GM12878 (cell line): ENCODE results near the gene PPP1R37. TPM values are rescaled to one million over a fixed set of nuclear protein-coding genes. Genes with fewer than 3 reads are reported as not detected.

Experiments
- ATAC-seq: fragments of 200-7000 bp; cut with Tn5 transposase; 3 replicates; pipeline ENCODE4 v1.9.1; 2020; ENCODE audit warnings: mild to moderate bottlenecking, moderate library complexity
- BruUV-seq: library from RNA; stranded (reverse); fragments of 400-500 nt; replicated peaks from 2 replicates; lab custom pipeline; 2021; lab: Mats Ljungman, UMichigan
- CTCF ChIA-PET: fragments of 300-600 bp; sonication (Branson Sonifier 250); formaldehyde crosslinking; extraction: SDS; loops from one replicate; lab custom pipeline; 2021; ENCODE audit warnings: inconsistent platforms; lab: Yijun Ruan, JAX
- POLR2A ChIA-PET: fragments of 350-600 bp; formaldehyde crosslinking; extraction: SDS; loops from one replicate; lab custom pipeline; 2021; ENCODE audit warnings: inconsistent platforms; lab: Charles Lee
- RAD21 ChIA-PET: fragments of 300-600 bp; sonication (Branson Sonifier 250); formaldehyde crosslinking; loops from one replicate; lab custom pipeline; 2023; ENCODE audit warnings: antibody characterized with exemption; ENCODE audit not compliant: unreplicated experiment; lab: Charles Lee
- SMC1A ChIA-PET: fragments of 300-600 bp; sonication (Branson Sonifier 250); formaldehyde crosslinking; loops from one replicate; lab custom pipeline; 2023; ENCODE audit not compliant: unreplicated experiment, uncharacterized antibody; lab: Charles Lee
- DNase-seq: peaks from one replicate; pipeline ENCODE4 v3.0.0-alpha.2; 2011; ENCODE audit warnings: low read depth, low spot score
- FAIRE-seq: peaks from 3 replicates; lab custom pipeline; 2011; peaks lifted over from hg19 to GRCh38; lab: Jason Lieb, UNC
- H2AFZ ChIP-seq: 2 replicates; pipeline ENCODE4 v1.6.0; 2011; ENCODE audit warnings: low read depth, low read length, control low read depth; ENCODE audit not compliant: control insufficient read depth
- H3K27ac ChIP-seq: 2 replicates; pipeline ENCODE4 v1.5.1; 2011; ENCODE audit warnings: control low read depth; ENCODE audit not compliant: control insufficient read depth, insufficient read depth
- H3K27me3 ChIP-seq, 2 experiments: replicated peaks in 1 of 2; 2 replicates each; pipeline versions ENCODE4 v1.6.0 to v1.6.1; 2011; ENCODE audit warnings: low read length in 1 of 2; ENCODE audit not compliant: control insufficient read depth in 2 of 2, insufficient read depth in 2 of 2
- H3K36me3 ChIP-seq, 2 experiments: 2 replicates each; pipeline ENCODE4 v1.5.1; 2011; ENCODE audit warnings: low read length in 1 of 2; ENCODE audit not compliant: control insufficient read depth in 2 of 2, insufficient read depth in 2 of 2
- H3K4me1 ChIP-seq: 2 replicates; pipeline ENCODE4 v1.6.1; 2011; ENCODE audit warnings: mild to moderate bottlenecking, low read length, moderate library complexity, mixed read lengths; ENCODE audit not compliant: control insufficient read depth, insufficient read depth
- H3K4me2 ChIP-seq: 2 replicates; pipeline ENCODE4 v1.6.0; 2011; ENCODE audit warnings: control low read depth; ENCODE audit not compliant: control insufficient read depth, insufficient read depth
- H3K4me3 ChIP-seq: fragments of 200-600 bp; sonication (generic); 2 replicates; pipeline ENCODE4 v1.5.1; 2016
- H3K79me2 ChIP-seq: 2 replicates; pipeline ENCODE4 v1.6.0; 2011; ENCODE audit warnings: low read length; ENCODE audit not compliant: control insufficient read depth, insufficient read depth
- H3K9ac ChIP-seq: 2 replicates; pipeline ENCODE4 v1.8.0; 2011; ENCODE audit warnings: low read length, control low read depth, mixed read lengths; ENCODE audit not compliant: control insufficient read depth, insufficient read depth
- H3K9me3 ChIP-seq: replicated peaks from 3 replicates; pipeline ENCODE4 v1.5.1; 2011; ENCODE audit warnings: mild to moderate bottlenecking, low read length; ENCODE audit not compliant: control insufficient read depth, insufficient read depth
- H4K20me1 ChIP-seq: 2 replicates; pipeline ENCODE4 v1.6.0; 2011; ENCODE audit not compliant: control insufficient read depth, insufficient read depth
- ATF3 ChIP-seq: IDR thresholded peaks from 2 replicates; pipeline ENCODE4 v1.6.1; 2011; ENCODE audit warnings: low read depth, mild to moderate bottlenecking, low read length, moderate library complexity, borderline replicate concordance; ENCODE audit errors: extremely low read depth
- BRCA1 ChIP-seq: IDR thresholded peaks from 2 replicates; pipeline ENCODE4 v1.6.1; 2011; ENCODE audit warnings: low read depth, low read length, improper control_type of control experiment
- DPF2 ChIP-seq: fragments of 450-650 bp; IDR thresholded peaks from 2 replicates; pipeline ENCODE4 v1.6.1; 2017; ENCODE audit warnings: mild to moderate bottlenecking
- IKZF1 ChIP-seq: fragments of 450-650 bp; conservative IDR thresholded peaks from 2 replicates; pipeline ENCODE4 v1.6.1; 2017; ENCODE audit warnings: antibody characterized with exemption, mild to moderate bottlenecking
- JUNB ChIP-seq: IDR thresholded peaks from 2 replicates; pipeline ENCODE4 v1.6.1; 2016; ENCODE audit warnings: antibody characterized with exemption, mild to moderate bottlenecking
- KDM1A ChIP-seq: fragments of 200-600 bp; sonication (generic); IDR thresholded peaks from 2 replicates; pipeline ENCODE4 v1.6.1; 2016; ENCODE audit warnings: borderline replicate concordance
- NBN ChIP-seq: fragments of 450-650 bp; IDR thresholded peaks from 2 replicates; pipeline ENCODE4 v1.6.1; 2016
- NKRF ChIP-seq: fragments of 450-650 bp; conservative IDR thresholded peaks from 2 replicates; pipeline ENCODE4 v1.6.1; 2017; ENCODE audit warnings: mild to moderate bottlenecking, moderate library complexity
- SPI1 ChIP-seq: IDR thresholded peaks from 2 replicates; pipeline ENCODE4 v1.6.1; 2011; ENCODE audit warnings: low read depth, mild to moderate bottlenecking, low read length, moderate library complexity, borderline replicate concordance; ENCODE audit not compliant: insufficient read depth
- WGBS: methylation state at CpG from one replicate; pipeline ENCODE4 v1.1.6; 2016; ENCODE audit warnings: low lambda C conversion rate; ENCODE audit not compliant: insufficient replicate concordance, insufficient coverage; ENCODE audit errors: missing lambda C conversion rate; 5-methylcytosine and 5-hydroxymethylcytosine counted together
- in situ Hi-C: fragments of 300-500 bp; cut with MboI; formaldehyde crosslinking; loops from 9 replicates; pipeline ENCODE4 v1.14.3; 2018; ENCODE audit warnings: mixed read lengths
- intact Hi-C: fragments of 100-400 bp; cut with micrococcal nuclease; formaldehyde crosslinking; loops from one replicate; pipeline ENCODE4 v1.14.2; 2022; ENCODE audit not compliant: unreplicated experiment
- polyA plus RNA-seq, 11 experiments: library from polyadenylated mRNA; depleted of rRNA in 4 of 11; unstranded in 6 of 11; stranded (reverse) in 5 of 11; fragments of >200 nt; fragmentation: Nextera tagmentation in 4 of 11; fragmentation: Illumina TruSeq in 1 of 11; extraction: Ambion mirVana in 4 of 11; extraction: Trizol in 1 of 11; gene quantifications; 1 replicate in 1 of 11; 2 replicates in 10 of 11; pipeline versions ENCODE4 v1.2.1 to v1.2.3, GENCODE V29; 2011 to 2016; ENCODE audit warnings: inconsistent platforms in 2 of 11, missing spikeins in 2 of 11, low read depth in 1 of 11
- total RNA-seq, 4 experiments: library from RNA; depleted of rRNA in 3 of 4; stranded (reverse); fragments of >200 nt in 3 of 4; fragmentation: Illumina TruSeq in 1 of 4; extraction: Trizol in 1 of 4; gene quantifications; 2 replicates each; pipeline versions ENCODE4 v1.2.1 to v1.2.3, GENCODE V29; 2013 to 2021

PPP1R37 gene
- total and polyA plus RNA-seq, 10 of the 15 experiments (the other 5 are each of a cell fraction or from before 2014, with no cell fraction given): 0.09 to 21.3 (median 5.1) TPM; not detected in 1

- Histone ChIP-seq H3K4me2 (peak overlapping the region; percentile 42; the same call in 1 of the 2 replicates), H3K27ac (peak overlapping the region; percentile 18; the same call in 1 of the 2 replicates), H3K4me3 (no peak overlapping the region), H4K20me1 (no peaks in the 10 kb centered on the region), H3K36me3 (peaks cover 2 to 3% of the 10 kb centered on the region in 2 experiments; a peak in 3 of 4 replicates), H2AFZ (no peak overlapping the region), H3K79me2 (peaks cover 31% of the 10 kb centered on the region), H3K9ac (no peak overlapping the region), H3K27me3 (no peaks in the 10 kb centered on the region), H3K9me3 (no peaks in the 10 kb centered on the region), H3K4me1 (peaks cover 51% of the 10 kb centered on the region)
- intact Hi-C loops: no loop called here
- ChIA-PET RAD21 (no interaction called here), POLR2A (no interaction called here), CTCF (interaction anchor here (1.3 to 5.6 kb wide), 2 partner anchors 8 to 15 kb away, joined by 3 to 39 read pairs; no protein-coding TSS in a partner anchor), SMC1A (no interaction called here)
- 89% methylated on average over 8 of the region's 8 CpGs for WGBS
- no peak for TF ChIP-seq DPF2
- no peak for TF ChIP-seq KDM1A
- no peak for TF ChIP-seq BRCA1
- TF ChIP-seq NBN: no peak
- ATAC-seq (no peak), DNase-seq (no peak), FAIRE-seq (no peak)
- in situ Hi-C loops: no loop called here
- BruUV-seq: no TSS peak
These were observed 40.7 kb downstream of the PPP1R37 start for GRCh38 chr19:45133661-45134060.

GRCh38 chr19:45135176-45135885 is 42.4 kb downstream of the PPP1R37 start:
- no TSS peak for BruUV-seq
- H3K9me3 ChIP-seq: no peaks in the 10 kb centered on the region
- 96% methylated on average over 21 of the region's 21 CpGs for WGBS
- in situ Hi-C loops: no loop called here
- peaks cover 51% of the 10 kb centered on the region for H3K4me1 ChIP-seq
- H3K27ac ChIP-seq: peak overlapping the region; percentile 97
- POLR2A ChIA-PET: interaction anchor here (0.9 to 4.5 kb wide), 5 partner anchors 9 to 134 kb away, joined by 3 to 33 read pairs (median 4); partner anchors contain the start of genes BLOC1S3, PPP1R37, RELB and TRAPPC6A
- H3K79me2 ChIP-seq: peaks cover 31% of the 10 kb centered on the region
- no peak overlapping the region for H3K4me3 ChIP-seq
- no peak overlapping the region for H3K9ac ChIP-seq
- no peak for ATAC-seq
- TF ChIP-seq ATF3: no peak
- TF ChIP-seq SPI1: no peak
- no peak for TF ChIP-seq NKRF
- TF ChIP-seq IKZF1: no peak
- no peak for TF ChIP-seq JUNB
- H3K27me3 ChIP-seq: no peaks in the 10 kb centered on the region
- FAIRE-seq: no peak
- intact Hi-C loops: loop anchor here (5.0 kb wide), 2 partner anchors 58 to 202 kb away; partner anchors contain the start of genes GEMIN7 and ZNF296
- CTCF ChIA-PET: interaction anchor here (2.0 to 5.6 kb wide), 5 partner anchors 10 to 60 kb away, joined by 6 to 39 read pairs (median 8); partner anchors contain the start of genes GEMIN7 and PPP1R37
- no peaks in the 10 kb centered on the region for H4K20me1 ChIP-seq
- H3K36me3 ChIP-seq: peaks cover 3% of the 10 kb centered on the region in 2 experiments; a peak in 3 of 4 replicates
- DNase-seq: no peak
- peak overlapping the region; percentile 54; the same call in 1 of the 2 replicates for H3K4me2 ChIP-seq
- SMC1A ChIA-PET: interaction anchor here (0.9 to 4.0 kb wide), 7 partner anchors 9 to 93 kb away, joined by 3 to 39 read pairs (median 4); partner anchors contain the start of genes BLOC1S3 and TRAPPC6A
- H2AFZ ChIP-seq: no peak overlapping the region
- RAD21 ChIA-PET: interaction anchor here (1.0 to 2.6 kb wide), 6 partner anchors 19 to 88 kb away, joined by 3 to 15 read pairs (median 4); no protein-coding TSS in a partner anchor
